Cerebellar nuclear complex (tissue), 1 donor: ENCODE data around the gene RPP38.

ENCODE experiments used
- DNase-seq, 2 experiments: peaks; one replicate each; lab custom pipeline; 2025; lab: John Stamatoyannopoulos, UW

The RPP38 gene

GRCh38 chr10:15112657-15113056 lies 15.5 kb downstream of the RPP38 start:
- DNase-seq: no peak

GRCh38 chr10:15113766-15114165 lies 16.6 kb downstream of the RPP38 start:
- no peak for DNase-seq

GRCh38 chr10:15116225-15116624 lies 19.1 kb downstream of the RPP38 start:
- no peak for DNase-seq

- DNase-seq: no peak
These were observed 21.5 kb downstream of the RPP38 start for GRCh38 chr10:15118615-15119014.

- no peak for DNase-seq
These were observed 23.4 kb downstream of the RPP38 start for GRCh38 chr10:15120523-15120922.

GRCh38 chr10:15121707-15122106 lies 24.6 kb downstream of the RPP38 start:
- no peak for DNase-seq

- DNase-seq: no peak
These were observed 25.4 kb downstream of the RPP38 start for GRCh38 chr10:15122477-15123030.

GRCh38 chr10:15123749-15124184 lies 26.6 kb downstream of the RPP38 start:
- no peak for DNase-seq

GRCh38 chr10:15124190-15124589 lies 27.0 kb downstream of the RPP38 start:
- DNase-seq: no peak

GRCh38 chr10:15124908-15125307 lies 27.8 kb downstream of the RPP38 start:
- no peak for DNase-seq

GRCh38 chr10:15131330-15131729 lies 34.2 kb downstream of the RPP38 start:
- DNase-seq: no peak

GRCh38 chr10:15136129-15137035 lies 39.2 kb downstream of the RPP38 start:
- DNase-seq: no peak

GRCh38 chr10:15137036-15137359 lies 39.8 kb downstream of the RPP38 start:
- no peak for DNase-seq

- DNase-seq: no peak
These were observed 40.5 kb downstream of the RPP38 start for GRCh38 chr10:15137636-15138035.

- no peak for DNase-seq
These were observed 43.5 kb downstream of the RPP38 start for GRCh38 chr10:15140698-15141097.

GRCh38 chr10:15141136-15142054 lies 44.2 kb downstream of the RPP38 start:
- DNase-seq: no peak

GRCh38 chr10:15144788-15145187 lies 47.6 kb downstream of the RPP38 start:
- no peak for DNase-seq

- DNase-seq: no peak
These were observed 49.2 kb downstream of the RPP38 start for GRCh38 chr10:15146366-15146765.

- DNase-seq: no peak
These were observed 50.6 kb downstream of the RPP38 start for GRCh38 chr10:15147594-15148392.

- DNase-seq: no peak
These were observed 52.1 kb downstream of the RPP38 start for GRCh38 chr10:15149042-15149771.

GRCh38 chr10:15150563-15150962 lies 53.4 kb downstream of the RPP38 start:
- DNase-seq: no peak
